ENCODE results near the gene TNFRSF14.

Gene TNFRSF14

DNA sequence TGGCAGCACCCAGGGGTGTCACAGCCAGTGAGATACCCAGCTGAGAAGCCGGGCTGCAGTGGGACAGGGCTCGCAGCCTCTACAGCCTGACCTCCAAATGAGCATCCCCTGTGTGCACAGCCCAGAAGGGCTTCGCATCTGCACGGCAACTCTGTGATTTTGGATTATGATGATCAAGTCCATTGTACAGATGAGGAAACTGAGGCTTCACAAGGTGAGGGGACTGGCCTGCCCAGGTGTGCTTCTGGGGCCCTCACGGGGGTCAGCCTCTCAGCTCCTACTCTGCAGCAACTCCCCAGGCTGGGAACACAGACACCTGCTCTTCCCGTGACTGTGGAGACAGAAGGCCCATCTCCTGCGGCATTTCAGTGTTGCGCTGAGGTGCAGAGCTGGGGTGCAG, 17.3 kb upstream of the TNFRSF14 start:
- TF ChIP-seq POLR2A (IDR thresholded peaks at IDR 0.05; ENCODE audit: low read depth, low read length): no peak
- FAIRE-seq (no peak), DNase-seq (ENCODE audit: insufficient read length, low spot score) (no peak)

- no peak for TF ChIP-seq POLR2A (IDR thresholded peaks at IDR 0.05; ENCODE audit: low read depth, low read length)
- FAIRE-seq (no peak), DNase-seq (ENCODE audit: insufficient read length, low spot score) (no peak)
Observed at GRCh38 chr1:2539312-2539907, 16.8 kb upstream of the TNFRSF14 start.

- FAIRE-seq (no peak), DNase-seq (ENCODE audit: insufficient read length, low spot score) (no peak)
- no peak for TF ChIP-seq POLR2A (IDR thresholded peaks at IDR 0.05; ENCODE audit: low read depth, low read length)
Observed at GRCh38 chr1:2540816-2541492, 15.2 kb upstream of the TNFRSF14 start.

DNA sequence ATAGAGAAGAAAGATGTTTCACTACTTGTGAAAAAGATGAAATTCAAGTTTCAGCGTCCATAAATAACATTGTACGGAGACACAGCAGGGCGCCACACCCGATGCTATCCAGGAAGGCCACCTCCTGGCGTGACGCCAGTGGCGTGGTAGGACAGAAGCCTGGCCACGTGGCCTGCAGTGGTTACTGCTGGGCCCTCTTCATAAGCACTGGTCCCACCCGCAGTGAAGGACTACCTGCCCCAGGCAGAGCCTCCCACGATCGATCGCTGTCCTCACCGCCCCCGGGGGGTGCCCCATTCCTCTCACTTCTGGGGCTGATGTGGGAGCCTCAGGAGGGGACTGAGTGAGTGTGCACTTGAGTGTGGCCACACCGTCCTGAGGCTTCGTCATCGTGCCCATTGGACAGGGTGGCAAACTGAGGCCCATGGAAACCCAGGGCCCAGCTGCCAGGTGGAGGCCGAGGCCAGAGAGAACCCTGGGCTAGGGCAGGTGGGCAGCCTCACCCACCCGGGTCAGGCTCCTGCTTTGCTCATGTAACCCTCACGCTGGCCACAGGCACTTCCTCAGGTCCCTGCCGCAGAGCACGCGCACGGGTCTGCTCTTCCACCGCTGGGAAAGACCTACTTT, 14.4 kb upstream of the TNFRSF14 start:
- DNase-seq (ENCODE audit: insufficient read length, low spot score) (no peak), FAIRE-seq (no peak)
- TF ChIP-seq POLR2A (IDR thresholded peaks at IDR 0.05; ENCODE audit: low read depth, low read length): no peak

GRCh38 chr1:2542246-2542915, 13.8 kb upstream of the TNFRSF14 start:
- no peak for TF ChIP-seq POLR2A (IDR thresholded peaks at IDR 0.05; ENCODE audit: low read depth, low read length)
- DNase-seq (ENCODE audit: insufficient read length, low spot score) (no peak), FAIRE-seq (no peak)

DNA sequence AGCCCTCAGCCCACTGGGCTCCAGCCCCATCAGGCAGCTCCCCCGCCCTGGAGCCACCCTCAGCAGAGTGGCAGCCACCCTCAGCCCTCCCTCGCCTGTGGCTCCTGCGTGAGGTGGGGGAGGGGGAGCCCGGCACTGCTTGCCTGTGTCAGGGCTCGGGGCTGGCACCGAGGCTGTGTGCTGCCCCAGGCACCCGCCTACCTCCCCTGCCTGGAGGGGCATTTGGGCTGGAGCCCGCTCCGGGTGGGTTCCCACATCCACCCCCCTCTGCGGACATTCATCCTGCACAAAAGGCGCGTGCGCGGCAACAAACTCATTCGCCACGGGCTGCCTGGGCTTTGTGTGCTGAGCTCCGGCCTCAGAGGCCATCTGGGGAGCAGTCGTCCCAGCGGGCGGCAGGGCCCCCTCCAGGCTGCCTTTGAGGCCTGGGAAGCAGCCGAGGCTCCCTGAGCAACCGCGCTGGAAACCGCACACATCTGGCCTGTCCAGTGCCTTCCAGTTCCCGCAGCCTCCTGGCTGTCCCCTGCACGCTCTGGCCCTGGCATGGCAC, 12.6 kb upstream of the TNFRSF14 start:
- TF ChIP-seq POLR2A (IDR thresholded peaks at IDR 0.05; ENCODE audit: low read depth, low read length): no peak
- no peak for DNase-seq (ENCODE audit: insufficient read length, low spot score)
- FAIRE-seq: no peak

DNA sequence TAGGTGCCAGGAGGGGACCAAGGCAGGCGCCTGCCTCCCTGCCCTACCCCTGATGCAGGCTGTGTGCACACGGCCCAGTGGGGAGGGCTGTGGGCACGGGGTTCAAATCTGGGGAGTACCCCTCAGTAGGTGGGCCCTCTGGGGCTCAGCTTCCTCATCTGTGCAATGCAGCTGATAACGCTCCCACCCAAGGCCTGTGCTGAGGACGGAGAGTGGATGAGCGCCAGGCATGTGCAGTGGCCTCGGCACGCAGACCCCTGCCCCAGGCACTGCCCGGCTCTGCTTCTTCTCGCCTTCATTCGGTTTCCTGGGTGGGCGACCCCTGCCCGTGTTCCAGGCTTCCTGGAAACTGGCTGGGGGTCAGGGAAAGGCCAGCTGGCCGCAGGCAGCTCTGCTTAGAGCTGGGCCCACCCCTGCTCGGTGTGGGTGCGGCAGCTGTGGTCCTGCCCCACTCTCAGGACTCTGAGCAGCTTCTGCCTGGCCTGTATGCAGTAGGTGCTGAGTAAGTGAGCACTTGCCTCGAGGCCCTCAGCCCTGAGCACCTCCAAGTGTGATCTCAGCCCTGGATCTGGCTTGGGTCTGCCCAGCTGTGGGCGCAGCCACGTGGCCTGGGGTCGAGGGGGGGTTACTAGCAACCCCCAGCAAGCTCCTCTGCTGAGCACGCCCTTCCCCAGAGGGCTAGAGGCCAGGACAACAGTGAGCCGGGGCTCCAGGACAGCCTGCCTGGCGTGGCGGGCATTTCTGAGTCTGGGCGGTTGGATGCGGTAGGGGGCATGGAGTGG, 11.9 kb upstream of the TNFRSF14 start:
- no peak for DNase-seq (ENCODE audit: insufficient read length, low spot score)
- FAIRE-seq: no peak
- no peak for TF ChIP-seq POLR2A (IDR thresholded peaks at IDR 0.05; ENCODE audit: low read depth, low read length)

GRCh38 chr1:2544875-2545640, 11.1 kb upstream of the TNFRSF14 start:
- DNase-seq (ENCODE audit: insufficient read length, low spot score): no peak
- no peak for FAIRE-seq
- TF ChIP-seq POLR2A (IDR thresholded peaks at IDR 0.05; ENCODE audit: low read depth, low read length): no peak

GRCh38 chr1:2545754-2546514, 10.2 kb upstream of the TNFRSF14 start:
- peak; percentile 57; the same call in 1 of the 2 replicates for TF ChIP-seq POLR2A (IDR thresholded peaks at IDR 0.05; ENCODE audit: low read depth, low read length)
- FAIRE-seq (no peak), DNase-seq (ENCODE audit: insufficient read length, low spot score) (peak; percentile 90)

- peak; percentile 93 for DNase-seq (ENCODE audit: insufficient read length, low spot score)
- FAIRE-seq: peak; percentile 53
- TF ChIP-seq POLR2A (IDR thresholded peaks at IDR 0.05; ENCODE audit: low read depth, low read length): peak; percentile 44; the same call in 1 of the 2 replicates
Observed at GRCh38 chr1:2546515-2547209, 9.5 kb upstream of the TNFRSF14 start.

DNA sequence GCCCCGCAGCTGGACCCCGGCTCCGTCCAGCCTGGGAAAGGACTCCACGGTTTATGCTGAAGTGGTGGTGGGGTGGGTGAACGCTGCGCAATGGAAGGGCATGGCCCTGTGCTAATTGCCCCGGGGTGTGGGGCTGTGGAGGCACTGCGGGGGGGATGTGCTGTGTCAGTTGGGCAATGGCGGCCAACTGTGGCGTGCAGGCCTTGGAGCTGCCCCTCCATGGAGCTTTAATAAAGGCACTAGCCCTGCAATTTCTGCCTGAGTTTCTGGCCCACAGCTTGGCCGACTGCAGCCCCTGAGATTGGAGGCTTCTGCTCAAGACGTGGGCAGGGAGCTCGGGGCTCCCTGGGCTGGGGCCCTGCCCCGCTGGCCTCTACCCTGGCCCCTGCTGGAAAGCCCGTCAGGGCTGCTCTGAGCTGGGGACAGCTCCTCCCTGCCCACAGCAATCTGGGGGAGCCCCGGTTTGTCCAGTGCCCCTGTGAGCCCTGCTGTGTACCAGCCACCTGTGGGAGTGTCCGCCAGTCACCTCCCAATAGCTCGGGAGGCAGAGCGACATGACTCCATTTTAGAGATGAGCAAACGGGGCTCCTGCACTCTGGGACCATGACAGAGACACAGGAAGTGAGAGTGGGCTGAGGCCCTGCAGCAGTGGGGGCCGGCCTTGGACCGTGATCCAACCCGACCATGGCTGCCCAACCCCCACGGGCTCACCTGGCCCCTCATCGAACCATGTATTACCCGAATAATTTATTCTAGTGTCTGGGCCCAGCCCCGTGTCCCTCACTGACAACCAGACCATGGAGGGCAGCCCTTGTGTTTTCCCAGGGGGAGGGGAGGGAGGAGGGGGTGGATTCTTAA, 8.7 kb upstream of the TNFRSF14 start:
- FAIRE-seq (no peak), DNase-seq (ENCODE audit: insufficient read length, low spot score) (peak; percentile 52)
- no peak for TF ChIP-seq POLR2A (IDR thresholded peaks at IDR 0.05; ENCODE audit: low read depth, low read length)
